Ovary (tissue), 9 donors: ENCODE measurements around the gene DRC1. TPM values are rescaled to one million over a fixed set of nuclear protein-coding genes. Genes with fewer than 3 reads are reported as not detected.

ENCODE experiments used
- DNase-seq, 5 donors: peaks; one replicate each; pipeline ENCODE4 v3.0.0-alpha.2; 2019 to 2020
- H3K27ac ChIP-seq, 2 donors: fragments of 200-600 bp; one replicate each; pipeline versions ENCODE4 v1.5.1 to v1.8.0; 2019 to 2022
- H3K27me3 ChIP-seq: fragments of 200-600 bp; one replicate; pipeline ENCODE4 v1.8.0; 2022
- H3K36me3 ChIP-seq: fragments of 200-600 bp; sonication (generic); one replicate; pipeline ENCODE4 v1.5.1; 2019
- H3K4me1 ChIP-seq: one replicate; pipeline ENCODE4 v1.8.1; 2013; ENCODE audit warnings: mild to moderate bottlenecking, moderate library complexity; ENCODE audit not compliant: insufficient read depth
- H3K4me3 ChIP-seq: fragments of 200-600 bp; sonication (generic); one replicate; pipeline ENCODE4 v1.5.1; 2017
- H3K9me3 ChIP-seq, 2 donors: fragments of 200-600 bp in 1 of 2; sonication (generic) in 1 of 2; one replicate each; pipeline versions ENCODE4 v1.5.1 to v1.8.1; 2013 to 2019; ENCODE audit warnings: mild to moderate bottlenecking in 1 of 2, moderate library complexity in 1 of 2
- EP300 ChIP-seq: sonication (generic); formaldehyde crosslinking; IDR thresholded peaks from one replicate; pipeline ENCODE4 v1.6.1; 2017; ENCODE audit warnings: antibody characterized with exemption
- POLR2A ChIP-seq: fragments of 450-650 bp; IDR thresholded peaks from one replicate; pipeline ENCODE4 v1.6.1; 2017; ENCODE audit warnings: antibody characterized with exemption, mild to moderate bottlenecking, moderate library complexity
- WGBS, 3 donors: extraction: QIAGEN DNeasy Blood & Tissue Kit in 1 of 3; methylation state at CpG; one replicate each; pipeline versions ENCODE4 v1.1.5 to v1.1.7; 2013 to 2017; 5-methylcytosine and 5-hydroxymethylcytosine counted together
- intact Hi-C, 4 donors: fragments of 100-400 bp; cut with DNase I; formaldehyde crosslinking; loops; one replicate each; pipeline versions ENCODE4 v1.11.0 to v1.15.1; 2022 to 2023
- polyA plus RNA-seq, 2 donors: library from polyadenylated mRNA; stranded (reverse); fragments of 200-250 nt in 1 of 2; fragments of 350-450 nt in 1 of 2; fragmentation: Illumina TruSeq in 1 of 2; extraction: RNeasy Lipid Tissue Mini Kit (QIAGEN cat#74804) in 1 of 2; gene quantifications; one replicate each; pipeline ENCODE4 v1.2.3, GENCODE V29; 2013 to 2014
- total RNA-seq, 7 donors: library from RNA; depleted of rRNA in 2 of 7; stranded (reverse); fragments of >200 nt in 2 of 7; fragmentation: NEBNext Ultra II Directional in 3 of 7; extraction: Animal tissue kit (Norgen Biotek cat#: 25700) in 3 of 7; gene quantifications; one replicate each; pipeline versions ENCODE4 v1.1.0 to v1.2.4, GENCODE V29; 2016 to 2023
- TF ChIP-seq, protein P1 (sequence below), 3 donors: fragments of 450-650 bp in 2 of 3; fragments of 200-600 bp in 1 of 3; IDR thresholded peaks; one replicate each; pipeline versions ENCODE4 v1.5.1 to v1.8.0; 2016 to 2022; ENCODE audit warnings: antibody characterized with exemption in 3 of 3, mild to moderate bottlenecking in 1 of 3
- donor health status: DM: no; HTN: no; CAD: no; lungs with moderate emphysema.
- donor health status: DM: no; HTN: no; CAD: no.
- donor health status: Bipolar disorder and iron deficiency.
- donor health status: DM: yes; HTN: yes; CAD: no.
- donor health status: DM: no; HTN: no; CAD: no.
- donor health status: DM: yes; HTN: yes; CAD: no.

The DRC1 gene
- total and polyA plus RNA-seq, 9 donors: 0.05 to 11.8 (median 1.2) TPM; not detected in 3

DNA sequence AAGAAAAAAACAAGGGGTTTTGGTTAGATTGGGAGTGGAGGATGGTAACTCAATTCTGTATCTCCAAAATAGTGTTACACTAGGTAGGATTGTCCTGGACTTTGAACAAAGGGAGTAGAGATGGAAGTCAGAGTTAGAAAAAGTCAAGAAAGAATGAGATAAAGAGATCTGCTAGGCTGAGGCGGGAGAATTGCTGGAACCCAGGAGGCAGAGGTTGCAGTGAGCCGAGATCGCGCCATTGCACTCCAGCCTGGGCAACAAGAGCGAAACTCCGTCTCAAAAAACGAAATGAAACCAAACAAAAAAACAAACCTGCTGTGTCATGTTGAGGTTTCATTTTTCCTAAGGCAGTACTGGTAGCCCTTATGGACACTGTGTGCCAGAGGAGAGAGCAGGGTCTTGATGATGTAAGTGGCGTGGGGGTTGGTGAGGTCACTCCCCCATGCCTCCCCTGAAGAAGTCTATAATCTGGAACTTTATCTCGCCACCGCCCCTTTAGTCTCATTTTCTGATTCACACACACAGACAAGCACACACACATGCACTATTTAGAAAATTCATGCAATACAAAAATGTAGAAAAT is 10.5 kb downstream of the DRC1 start:
- Histone ChIP-seq H3K4me3 (no peak overlapping the region), H3K27me3 (no peaks in the 10 kb centered on the region), H3K9me3 (no peaks in the 10 kb centered on the region), H3K4me1 (no peaks in the 10 kb centered on the region), H3K27ac (no peak overlapping the region), H3K36me3 (no peaks in the 10 kb centered on the region)
- TF ChIP-seq, protein P1, sequence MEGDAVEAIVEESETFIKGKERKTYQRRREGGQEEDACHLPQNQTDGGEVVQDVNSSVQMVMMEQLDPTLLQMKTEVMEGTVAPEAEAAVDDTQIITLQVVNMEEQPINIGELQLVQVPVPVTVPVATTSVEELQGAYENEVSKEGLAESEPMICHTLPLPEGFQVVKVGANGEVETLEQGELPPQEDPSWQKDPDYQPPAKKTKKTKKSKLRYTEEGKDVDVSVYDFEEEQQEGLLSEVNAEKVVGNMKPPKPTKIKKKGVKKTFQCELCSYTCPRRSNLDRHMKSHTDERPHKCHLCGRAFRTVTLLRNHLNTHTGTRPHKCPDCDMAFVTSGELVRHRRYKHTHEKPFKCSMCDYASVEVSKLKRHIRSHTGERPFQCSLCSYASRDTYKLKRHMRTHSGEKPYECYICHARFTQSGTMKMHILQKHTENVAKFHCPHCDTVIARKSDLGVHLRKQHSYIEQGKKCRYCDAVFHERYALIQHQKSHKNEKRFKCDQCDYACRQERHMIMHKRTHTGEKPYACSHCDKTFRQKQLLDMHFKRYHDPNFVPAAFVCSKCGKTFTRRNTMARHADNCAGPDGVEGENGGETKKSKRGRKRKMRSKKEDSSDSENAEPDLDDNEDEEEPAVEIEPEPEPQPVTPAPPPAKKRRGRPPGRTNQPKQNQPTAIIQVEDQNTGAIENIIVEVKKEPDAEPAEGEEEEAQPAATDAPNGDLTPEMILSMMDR (IDR thresholded peaks at IDR 0.05): no peak
- TF ChIP-seq EP300: no peak
- no peak for TF ChIP-seq POLR2A
- DNase-seq: no peak
- WGBS, 3 donors: 72 to 89% (median 80%) methylated on average over 10 of the region's 10 CpGs
- intact Hi-C loops: no loop called here

DNA sequence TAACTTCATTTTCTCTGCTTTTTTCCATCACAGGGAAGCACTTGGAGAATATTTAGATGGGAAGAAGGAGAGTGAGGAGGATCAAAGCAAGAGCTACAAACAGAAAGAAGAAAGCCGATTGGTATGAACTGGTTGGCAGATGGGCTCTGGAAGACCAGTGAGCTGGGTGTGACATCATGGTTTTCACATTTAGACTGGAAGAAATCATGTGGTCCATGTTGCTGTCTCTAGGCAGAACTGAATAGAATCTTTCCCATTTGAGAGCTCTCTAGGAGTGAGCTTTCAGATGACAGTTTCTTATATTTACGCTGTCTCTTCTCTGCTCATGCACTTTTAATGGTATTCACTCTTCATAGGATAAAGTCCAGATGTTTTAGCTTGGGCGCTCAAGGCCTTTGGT is 12.6 kb downstream of the DRC1 start:
- no peak overlapping the region for H3K4me3 ChIP-seq
- H3K27me3 ChIP-seq: no peaks in the 10 kb centered on the region
- no peak overlapping the region for H3K27ac ChIP-seq
- H3K4me1 ChIP-seq: no peaks in the 10 kb centered on the region
- intact Hi-C loops: no loop called here
- H3K9me3 ChIP-seq: no peaks in the 10 kb centered on the region
- H3K36me3 ChIP-seq: no peaks in the 10 kb centered on the region
- WGBS, 3 donors: 44 to 67% (median 46%) methylated on average over 3 of the region's 3 CpGs
- TF ChIP-seq POLR2A: no peak
- TF ChIP-seq, protein P1 (IDR thresholded peaks at IDR 0.05): no peak
- TF ChIP-seq EP300: no peak
- no peak for DNase-seq

DNA sequence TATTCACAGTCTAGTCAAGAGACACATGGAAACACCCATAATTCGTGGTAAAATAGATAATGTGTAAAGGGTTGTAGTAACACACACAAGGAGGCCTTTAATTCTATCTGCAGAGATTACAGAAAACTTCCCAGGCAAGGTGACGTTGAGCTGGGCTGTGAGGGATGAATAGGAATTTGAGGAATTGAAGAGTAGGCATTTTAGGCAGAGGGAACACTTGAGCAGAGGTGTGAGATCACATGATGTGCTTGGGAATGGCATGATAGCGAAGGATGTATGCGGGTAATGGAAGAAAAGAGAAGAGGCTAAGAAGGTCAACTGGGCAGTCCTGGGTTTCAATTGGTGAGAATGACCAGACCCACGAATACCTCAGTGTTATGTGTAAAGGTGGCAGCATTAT is 20.2 kb downstream of the DRC1 start:
- H3K4me1 ChIP-seq: no peaks in the 10 kb centered on the region
- TF ChIP-seq, protein P1 (IDR thresholded peaks at IDR 0.05): no peak
- TF ChIP-seq POLR2A (no peak), EP300 (no peak)
- H3K36me3 ChIP-seq: no peaks in the 10 kb centered on the region
- no peak overlapping the region for H3K27ac ChIP-seq
- WGBS, 3 donors: 88 to 91% (median 90%) methylated on average over 5 of the region's 5 CpGs
- no peaks in the 10 kb centered on the region for H3K9me3 ChIP-seq
- intact Hi-C loops: loop anchor here in 1 of 4 donors (5.0 kb wide), 1 partner anchor 1225 kb away; no protein-coding TSS in a partner anchor
- H3K4me3 ChIP-seq: no peak overlapping the region
- no peak for DNase-seq
- H3K27me3 ChIP-seq: no peaks in the 10 kb centered on the region

DNA sequence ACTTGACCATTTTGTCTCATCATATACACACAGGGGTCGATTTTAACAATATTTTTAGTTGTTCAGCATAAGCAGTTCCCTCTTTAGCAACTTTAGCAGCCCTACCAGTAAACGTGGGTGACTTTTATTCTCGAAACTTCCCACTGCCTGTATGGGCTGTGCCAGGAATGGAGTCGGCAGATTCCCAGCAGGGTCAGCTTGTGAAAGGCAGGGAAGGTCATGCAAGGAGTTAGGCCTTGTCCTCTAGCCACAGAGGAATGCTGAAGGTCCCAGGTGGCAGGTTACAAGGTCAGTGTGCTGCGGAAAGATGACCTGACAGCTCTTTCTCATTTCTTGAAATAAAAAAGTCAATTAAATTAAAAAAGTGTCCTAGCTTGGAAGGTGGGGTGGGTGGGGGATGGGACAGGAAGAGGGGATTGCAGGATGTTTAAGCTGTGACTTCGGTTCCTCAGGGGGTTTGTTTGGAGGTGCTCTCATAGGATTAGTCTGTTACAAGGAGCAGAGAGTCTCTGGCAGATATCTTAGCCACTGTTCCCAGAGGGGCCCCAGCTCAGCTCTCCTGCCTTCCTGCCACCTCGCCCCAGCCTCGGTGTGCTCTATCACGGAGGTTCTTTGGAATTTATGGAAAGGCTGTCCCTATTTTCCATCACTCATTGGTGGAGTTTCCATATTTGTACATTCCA is 21.4 kb downstream of the DRC1 start:
- Histone ChIP-seq H3K36me3 (no peaks in the 10 kb centered on the region), H3K27ac (no peak overlapping the region), H3K27me3 (no peaks in the 10 kb centered on the region), H3K9me3 (no peaks in the 10 kb centered on the region), H3K4me3 (no peak overlapping the region), H3K4me1 (no peaks in the 10 kb centered on the region)
- TF ChIP-seq, protein P1 (IDR thresholded peaks at IDR 0.05): no peak
- no peak for TF ChIP-seq POLR2A
- TF ChIP-seq EP300: no peak
- intact Hi-C loops: loop anchor here in 1 of 4 donors (5.0 kb wide), 1 partner anchor 1224 kb away; no protein-coding TSS in a partner anchor
- DNase-seq: no peak
- 49 to 57% (median 49%) methylated on average over 9 of the region's 9 CpGs for WGBS, 3 donors
